NCI-H1105 treated with DMSO at 0.1 percent for 48 hours (cell line): Measurements from ENCODE around the gene RUNX1.
A peak's percentile ranks its signal among the peaks of the same experiment; 100 is the strongest.
"Not testable (repeated sequence)": the region's sequence is repeated elsewhere in the genome, so short reads cannot be mapped to it uniquely, and the experiment has no call there.

Experiments used
- DNase-seq: peaks from one replicate; lab custom pipeline; 2025; lab: John Stamatoyannopoulos, UW

Gene RUNX1

DNA sequence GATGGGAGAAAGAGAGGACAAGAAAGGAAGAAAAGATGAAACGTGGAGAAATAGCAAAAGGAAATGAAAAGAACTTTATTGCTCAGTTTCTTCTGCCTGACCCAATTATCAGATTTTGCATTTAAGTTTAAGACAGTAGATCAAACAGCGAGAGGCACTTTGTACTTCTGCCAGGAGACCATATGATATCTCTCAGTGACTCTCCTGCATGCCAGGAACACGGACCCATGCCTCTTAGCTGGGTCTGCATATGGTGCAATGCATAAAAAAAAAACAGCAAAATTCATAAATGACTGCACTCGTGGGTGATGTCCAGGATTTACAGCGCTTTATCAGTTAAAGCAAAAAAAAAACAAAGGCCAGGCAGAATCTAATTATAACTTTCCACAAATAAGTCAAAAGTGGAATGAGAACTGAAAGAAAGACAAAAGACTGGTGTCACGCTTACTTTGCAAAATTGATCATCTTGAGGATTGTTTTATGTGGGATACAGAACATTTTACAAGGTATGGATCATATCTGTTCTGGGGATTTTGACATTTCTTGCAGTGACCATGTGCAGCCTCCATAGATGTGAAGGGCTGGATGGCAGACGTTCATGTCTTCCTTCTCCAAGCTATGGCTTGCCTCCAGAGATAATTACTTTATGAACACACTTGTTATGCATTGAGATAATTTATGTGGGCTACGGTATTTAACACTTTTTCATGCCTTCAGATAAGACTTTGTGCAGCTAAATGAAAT is 79.5 kb downstream of the RUNX1 start:
- DNase-seq = no peak

DNA sequence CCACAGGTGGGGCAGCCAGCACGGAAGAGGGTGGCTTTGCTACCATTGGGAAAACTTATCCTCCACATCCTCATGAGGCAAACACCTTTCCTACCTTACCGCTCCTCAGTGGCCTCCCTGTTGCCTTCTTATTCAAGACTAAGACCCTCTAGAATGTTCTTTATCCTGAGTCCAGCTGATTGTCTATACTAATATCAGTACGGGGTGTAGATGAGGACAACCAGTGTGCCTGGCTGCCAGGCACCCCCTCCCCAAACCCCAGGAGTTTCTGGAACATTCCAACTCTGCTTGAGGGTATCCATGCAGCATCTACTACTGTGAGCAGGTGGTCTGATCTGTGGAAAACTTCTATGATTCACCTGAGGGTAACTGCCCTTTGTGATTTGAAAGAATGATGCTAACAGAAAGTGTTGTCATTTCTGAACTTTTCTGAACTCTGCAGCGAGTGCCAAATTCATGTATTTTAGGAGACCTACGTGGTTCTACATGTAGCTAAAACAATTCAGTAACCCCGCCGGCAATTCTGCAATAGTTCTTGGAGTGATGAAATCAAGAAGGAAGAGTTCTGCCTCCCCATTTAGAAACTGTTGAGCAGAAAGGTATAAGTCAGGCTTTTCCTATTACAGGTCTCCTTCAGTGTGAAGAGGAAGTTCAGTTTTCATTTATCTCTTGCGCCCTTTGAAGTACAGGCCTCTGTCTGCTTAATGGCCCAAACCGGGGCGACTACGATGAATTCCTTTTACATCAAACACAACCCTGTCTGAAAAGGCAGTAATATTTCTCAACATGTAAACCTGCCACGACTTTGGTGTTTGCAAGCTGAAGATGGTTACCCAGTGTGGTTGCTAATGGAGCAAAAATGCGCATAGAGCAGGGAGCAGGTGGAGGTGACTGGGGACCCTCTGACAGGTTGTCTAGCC is 80.4 kb downstream of the RUNX1 start:
- DNase-seq = no peak

DNA sequence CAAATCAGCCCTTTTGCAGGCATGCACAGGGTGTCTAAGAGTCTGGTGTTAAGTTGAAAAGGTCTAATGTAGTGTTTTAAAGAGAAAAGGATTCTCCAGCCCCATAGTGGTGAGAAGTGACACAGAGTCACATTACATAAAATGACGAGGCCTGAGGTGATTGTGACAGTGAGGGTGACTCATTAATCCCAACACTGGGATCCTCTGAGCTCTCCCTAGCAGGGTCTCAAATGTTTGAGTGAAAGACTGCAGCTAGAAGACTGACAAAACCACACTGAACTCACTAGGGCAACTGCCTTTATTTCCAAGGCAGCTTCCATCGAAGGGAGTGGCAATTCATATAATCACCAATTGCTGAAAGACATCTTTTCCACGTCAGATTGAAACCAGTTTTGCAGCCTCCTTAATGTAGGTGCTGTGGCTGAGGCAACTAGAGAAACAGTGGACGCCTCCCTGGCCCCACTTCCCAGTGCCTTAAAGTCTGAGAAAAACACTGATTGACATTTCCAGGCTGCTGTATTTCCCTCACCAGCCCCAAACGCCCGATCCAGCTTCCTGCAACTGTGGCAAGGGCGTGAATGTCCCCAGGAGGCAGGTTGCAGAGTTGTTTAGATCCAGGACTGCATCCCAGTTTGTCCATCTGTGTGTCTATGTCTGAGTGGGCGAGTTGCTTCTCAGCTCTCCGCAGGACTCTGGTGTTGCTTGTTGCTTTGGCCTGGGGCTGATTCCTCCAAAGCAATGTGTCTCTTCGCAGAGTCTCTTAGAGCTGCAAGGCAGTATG is 81.4 kb downstream of the RUNX1 start:
- no peak for DNase-seq

DNA sequence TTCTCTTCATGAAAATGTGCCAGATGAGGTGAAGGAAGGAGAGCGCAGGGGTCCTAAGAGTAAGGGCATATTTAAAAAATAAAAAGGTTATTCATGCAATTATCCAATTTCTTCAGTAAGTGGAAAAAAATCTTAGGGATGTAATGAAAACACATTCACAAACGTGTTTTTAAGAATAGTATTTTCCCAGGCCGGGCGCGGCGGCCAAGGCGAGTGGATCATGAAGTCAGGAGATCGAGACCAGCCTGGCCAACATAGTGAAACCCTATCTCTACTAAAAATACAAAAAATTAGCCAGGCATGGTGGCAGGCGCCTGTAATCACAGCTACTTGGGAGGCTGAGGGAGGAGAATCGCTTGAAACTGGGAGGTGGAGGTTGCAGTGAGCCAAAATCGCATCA is 82.2 kb downstream of the RUNX1 start:
- DNase-seq = not testable (repeated sequence)

DNA sequence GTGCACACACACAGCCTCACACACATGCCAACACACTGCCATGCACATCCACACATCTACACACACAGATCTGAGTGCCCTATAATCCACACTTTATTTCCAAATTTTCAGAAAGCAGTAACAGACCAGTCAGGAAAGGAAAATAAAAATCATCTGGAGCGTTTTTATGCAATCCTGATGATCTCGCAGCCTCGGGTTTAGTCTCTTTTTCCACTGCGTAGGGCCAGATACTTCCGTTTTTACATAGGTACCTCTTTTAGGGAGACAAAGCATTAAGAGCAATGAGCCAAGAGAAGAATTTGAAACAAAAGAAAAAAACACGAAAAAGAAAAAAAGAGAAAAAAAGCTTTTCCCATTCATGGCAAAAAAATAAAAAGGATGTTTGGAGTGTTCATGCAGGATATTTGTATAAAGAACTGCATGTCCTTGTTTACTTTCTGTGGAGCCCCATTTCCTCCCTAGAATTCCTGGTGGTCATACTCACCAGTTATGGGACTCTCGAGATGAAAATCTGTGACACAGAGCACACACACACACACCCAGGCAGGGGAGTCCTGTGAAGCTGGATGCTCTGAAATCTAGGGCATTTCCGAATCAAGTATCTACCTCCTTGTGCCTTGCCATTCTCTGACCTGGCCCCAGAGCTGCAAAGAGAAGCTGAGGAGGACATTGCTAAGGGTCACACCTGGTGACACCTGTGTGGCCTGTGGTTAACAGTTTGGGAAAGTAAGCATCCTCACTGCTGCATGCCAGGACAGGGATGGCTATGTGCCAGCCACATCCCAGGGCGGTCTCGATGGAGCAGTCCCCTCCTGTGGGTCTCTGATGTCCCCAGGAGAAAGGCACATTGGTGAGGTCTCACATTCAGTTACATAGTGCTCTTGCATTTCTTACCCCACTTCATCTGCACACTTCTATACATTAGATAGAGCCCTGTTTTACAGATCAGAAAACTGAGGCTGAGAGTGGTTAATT is 83.6 kb downstream of the RUNX1 start:
- no peak for DNase-seq

DNA sequence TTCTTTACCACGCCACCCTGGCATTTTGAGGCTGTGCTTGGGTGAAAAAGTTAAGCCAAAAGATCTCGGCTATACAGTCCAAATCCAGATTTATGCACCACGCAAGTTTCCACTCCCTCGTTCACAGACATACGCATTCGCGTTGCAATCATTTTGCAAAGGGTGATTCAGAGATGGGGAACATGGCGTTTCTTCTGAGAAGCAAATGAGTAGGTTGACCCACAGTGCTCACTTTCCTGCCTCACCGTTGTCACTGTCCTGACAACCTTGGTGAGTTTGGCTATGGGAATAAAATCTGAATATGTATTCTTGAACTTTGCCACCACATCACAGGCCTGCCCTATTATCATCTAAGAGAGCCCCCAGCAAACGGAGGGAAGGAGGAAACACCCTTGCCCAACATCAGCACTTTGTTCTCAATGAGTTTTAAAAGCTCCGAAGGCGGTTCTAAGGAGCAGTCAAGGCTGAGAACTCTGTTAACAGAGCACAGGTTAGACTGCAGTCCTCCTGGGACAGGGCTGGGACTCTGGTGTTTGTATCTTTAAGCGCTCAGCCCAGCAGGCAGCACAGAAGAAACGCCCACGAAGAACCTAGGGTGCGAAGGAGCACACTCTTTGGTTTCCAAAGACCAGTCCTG is 86.4 kb downstream of the RUNX1 start:
- no peak for DNase-seq

DNA sequence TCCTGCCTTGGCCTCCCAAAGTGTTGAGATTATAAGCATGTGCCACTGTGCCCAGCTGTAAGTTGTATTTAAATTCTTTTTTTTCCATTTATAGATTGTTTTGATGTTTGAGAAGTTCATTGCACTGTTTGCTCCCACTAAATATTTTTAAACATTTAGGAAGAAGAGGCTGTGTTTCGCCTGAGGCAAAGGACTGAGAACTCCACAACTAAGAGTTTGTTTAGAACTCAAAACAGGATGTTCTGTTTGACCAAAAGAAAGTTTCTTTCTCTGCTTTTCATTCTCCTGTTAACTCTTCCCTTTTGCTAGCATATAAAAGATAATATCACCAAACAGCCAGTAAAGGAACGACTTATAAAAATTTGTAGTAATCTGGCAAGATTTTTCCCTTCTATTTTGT is 87.0 kb downstream of the RUNX1 start:
- no peak for DNase-seq

DNA sequence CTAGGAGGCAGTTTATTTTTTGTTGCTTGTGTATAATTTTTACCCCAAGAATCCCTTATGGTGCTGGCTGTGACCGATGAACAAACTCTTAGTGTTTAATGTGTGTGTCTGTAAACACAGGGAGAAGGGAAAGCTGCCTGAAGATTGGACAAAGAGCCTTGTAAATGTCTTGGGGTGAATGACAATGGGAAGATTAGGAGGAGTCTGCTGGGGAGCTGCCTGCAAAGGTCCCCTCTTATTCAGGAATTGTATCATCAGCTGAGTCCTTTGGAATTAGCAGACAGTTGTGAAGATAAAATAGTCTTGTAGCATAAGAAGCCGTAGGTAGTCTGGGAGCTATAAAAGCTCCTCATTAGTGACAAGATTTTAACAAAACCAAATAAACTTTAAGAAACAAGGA is 88.4 kb downstream of the RUNX1 start:
- DNase-seq = no peak

DNA sequence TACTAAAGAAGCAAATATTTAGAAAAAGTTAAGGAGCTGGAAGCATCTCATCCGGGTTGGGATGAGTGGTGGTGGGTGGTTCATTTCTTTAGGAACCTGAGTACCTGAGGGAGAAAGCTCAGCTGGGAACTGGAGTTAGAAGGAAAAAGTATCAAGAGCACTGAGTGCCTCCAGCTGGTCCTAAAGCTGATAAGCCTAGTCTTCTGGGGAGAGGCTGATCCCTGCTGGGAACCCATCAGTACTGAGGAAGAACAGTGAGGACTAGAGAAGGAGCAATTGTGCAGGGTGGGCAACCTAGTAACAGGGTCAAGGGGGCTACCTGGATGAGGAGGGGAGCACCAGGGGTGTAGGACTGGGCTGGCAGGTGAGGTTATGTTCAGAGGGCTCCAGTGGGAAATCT is 89.5 kb downstream of the RUNX1 start:
- no peak for DNase-seq

DNA sequence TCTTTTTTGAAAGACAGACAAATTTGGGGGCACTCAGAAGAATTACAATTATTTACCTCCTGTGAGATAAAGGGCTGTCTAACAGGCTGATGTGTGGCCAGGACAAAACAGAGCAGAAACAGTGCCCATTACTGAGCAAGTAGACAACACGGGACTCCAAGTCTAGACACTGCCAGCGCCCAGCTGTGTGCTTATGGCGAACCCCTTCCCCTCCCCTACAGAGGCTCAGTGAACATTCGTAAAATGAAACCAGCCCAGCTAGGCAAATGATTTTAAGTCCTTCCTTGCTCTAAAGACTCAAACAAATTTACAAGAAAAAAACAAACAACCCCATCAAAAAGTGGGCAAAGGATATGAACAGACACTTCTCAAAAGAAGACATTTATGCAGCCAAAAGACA is 91.1 kb downstream of the RUNX1 start:
- no peak for DNase-seq

DNA sequence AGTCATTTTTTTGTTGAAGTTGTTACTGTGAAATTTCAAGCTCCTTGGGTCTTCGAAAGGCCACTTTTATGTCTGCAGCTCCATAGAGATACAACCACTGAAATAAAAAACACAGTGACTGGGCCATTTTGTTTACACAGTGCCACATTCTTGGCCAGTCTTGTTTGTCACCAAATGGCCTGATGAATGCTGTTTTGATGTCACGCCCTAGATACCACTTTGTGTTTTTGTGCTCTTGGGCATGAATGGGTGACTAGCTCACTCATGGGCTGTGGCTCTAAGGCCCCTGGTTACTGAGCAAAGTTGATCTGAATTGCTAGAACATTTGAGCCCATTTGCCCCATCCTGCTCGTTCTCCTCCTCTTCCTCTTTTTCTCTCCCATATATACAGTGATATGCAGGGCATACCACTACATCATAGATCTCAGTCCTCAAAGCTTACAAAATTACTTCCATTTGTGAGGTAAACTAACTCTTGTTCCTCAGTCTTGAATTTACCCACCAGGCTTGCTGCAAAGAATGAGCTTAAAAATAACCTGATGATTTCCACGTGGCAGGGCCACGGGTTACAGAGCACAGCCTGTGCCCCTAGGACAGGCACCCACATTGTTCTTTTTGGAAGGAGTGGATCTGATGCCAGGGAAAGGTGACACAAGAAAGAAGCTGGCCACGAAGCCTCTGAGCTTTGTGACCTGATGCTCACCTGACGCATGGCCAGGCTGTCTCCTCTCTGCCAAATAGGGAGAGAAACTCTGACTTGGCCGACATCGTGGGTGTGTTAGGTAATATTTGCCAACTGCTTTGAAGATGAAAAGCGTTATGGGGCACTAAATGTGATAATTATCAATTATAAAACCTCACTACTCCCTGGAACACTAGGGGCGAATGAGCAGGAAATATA is 92.4 kb downstream of the RUNX1 start:
- DNase-seq = no peak

DNA sequence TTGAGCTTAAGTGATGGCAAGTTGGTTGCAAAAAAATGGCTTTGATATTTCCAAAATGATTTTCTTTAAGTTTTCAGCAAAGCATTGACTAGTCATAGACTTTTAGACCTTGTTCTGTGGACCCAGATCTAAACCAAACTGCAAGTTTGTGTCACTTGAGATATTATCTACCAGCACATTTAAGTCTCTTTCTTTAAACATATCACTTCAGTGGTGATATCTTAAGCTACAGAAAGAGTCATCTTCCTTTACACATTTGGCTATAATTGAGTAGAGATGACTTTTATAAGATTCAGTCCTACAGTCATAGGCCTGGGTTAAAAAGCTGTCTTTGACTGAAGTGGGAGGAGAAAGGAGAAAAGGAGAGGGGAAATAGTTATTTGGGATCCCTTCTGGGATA is 95.2 kb downstream of the RUNX1 start:
- DNase-seq = no peak

DNA sequence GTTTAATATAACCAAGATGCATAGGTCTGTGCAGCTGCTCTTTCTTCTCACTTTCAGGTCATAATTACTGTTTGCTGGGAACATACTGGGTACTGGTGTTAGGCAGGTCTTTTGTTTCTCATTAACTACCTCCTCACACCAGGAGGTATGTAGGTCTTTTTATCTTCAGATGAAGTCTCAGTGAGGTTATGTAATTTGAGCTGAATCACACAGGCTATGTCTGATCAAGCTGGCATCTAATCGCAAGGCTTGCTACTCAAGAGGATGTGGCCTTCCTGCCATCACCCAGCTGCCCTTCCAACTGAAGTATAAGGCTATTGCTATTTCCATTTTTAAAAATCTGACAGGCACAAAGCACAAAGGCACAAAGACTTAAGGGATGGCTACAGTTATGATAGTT is 96.4 kb downstream of the RUNX1 start:
- DNase-seq = peak; percentile 36

DNA sequence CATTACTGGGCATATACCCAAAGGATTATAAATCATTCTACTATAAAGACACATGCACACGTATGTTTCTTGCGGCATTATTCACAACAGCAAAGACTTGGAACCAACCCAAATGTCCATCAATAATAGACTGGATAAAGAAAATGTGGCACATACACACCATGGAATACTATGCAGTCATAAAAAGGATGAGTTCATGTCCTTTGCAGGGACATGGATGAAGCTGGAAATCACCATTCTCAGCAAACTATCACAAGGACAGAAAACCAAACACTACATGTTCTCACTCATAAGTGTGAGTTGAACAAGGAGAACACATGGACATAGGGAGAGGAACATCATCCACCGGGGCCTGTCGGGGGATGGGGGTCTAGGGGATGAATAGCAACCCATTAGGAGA is 97.2 kb downstream of the RUNX1 start:
- DNase-seq = not testable (repeated sequence)

DNA sequence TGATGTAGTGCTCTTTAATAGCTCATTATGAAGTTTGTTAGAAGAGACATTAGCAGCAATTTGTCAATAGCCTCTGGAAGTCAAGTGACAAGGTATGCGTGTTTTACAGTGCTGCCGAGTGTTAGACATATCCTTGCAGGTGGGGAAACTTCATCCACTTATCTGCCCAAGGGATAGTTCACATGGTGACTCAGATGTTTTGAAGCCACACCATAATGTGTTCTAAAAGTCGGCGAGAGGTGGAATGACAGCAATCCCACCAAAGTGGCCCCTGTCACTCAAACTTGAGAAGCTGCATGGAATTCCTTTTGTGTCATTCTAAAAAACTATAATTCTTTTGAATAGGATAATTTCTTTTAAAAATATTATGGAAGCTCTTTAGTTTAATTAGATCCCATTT is 98.1 kb downstream of the RUNX1 start:
- DNase-seq = no peak

DNA sequence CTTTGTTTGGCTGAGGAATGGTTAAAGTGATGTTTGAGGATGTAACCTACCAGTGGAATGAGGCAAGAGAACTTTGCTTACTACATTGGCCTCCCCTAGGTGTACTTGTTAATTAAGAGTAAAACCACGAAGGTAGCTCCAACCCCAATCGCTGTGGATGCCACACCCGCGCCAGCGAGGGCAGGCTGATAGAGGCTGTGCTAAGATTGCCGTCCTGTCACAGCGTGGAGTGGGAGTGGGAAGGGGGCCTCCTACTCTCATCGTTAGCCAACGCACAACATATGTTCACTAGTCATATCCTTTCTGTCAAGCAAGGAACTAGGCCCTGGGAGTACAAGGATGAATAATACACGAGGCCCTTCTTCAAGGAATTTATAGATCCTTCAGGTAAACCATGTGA is 99.6 kb downstream of the RUNX1 start:
- DNase-seq = no peak

DNA sequence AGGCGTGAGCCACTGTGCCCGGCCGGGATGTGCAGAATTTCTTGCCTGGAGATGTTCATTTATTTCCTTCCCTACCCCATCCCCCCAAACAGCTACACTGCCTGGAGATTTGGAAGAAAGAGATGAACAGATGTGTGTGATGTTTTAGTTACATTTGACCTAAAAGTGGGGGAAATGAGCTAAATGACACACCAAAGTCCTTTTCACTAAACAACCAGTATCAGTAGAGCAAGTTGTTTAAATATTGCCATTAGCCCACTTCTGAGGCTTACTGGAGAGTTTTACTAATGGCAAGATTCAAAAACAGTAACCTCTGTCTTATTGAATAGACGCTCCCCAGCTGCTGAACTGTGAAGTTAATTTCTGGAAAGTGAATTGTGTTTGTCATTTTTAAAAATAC is 100.1 kb downstream of the RUNX1 start:
- DNase-seq = no peak

DNA sequence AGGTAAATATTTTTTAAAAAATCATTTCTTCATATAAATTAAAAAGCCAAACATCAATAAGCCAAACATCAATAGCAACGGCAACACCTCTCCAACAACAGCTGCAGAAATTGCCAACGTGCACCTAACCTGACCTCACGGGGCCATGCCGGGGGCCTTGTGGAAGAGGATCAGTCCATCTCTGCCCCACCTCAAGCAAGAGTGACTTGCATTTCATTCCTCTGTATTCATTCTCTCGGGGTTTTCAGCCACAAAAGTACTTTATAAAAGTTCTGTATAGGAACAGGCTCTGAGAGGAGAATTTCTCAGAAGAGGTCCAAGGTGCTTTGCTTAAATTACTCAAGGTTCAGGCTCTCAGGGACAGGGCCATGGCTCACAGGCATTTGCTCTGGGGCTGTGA is 100.9 kb downstream of the RUNX1 start:
- DNase-seq = no peak

DNA sequence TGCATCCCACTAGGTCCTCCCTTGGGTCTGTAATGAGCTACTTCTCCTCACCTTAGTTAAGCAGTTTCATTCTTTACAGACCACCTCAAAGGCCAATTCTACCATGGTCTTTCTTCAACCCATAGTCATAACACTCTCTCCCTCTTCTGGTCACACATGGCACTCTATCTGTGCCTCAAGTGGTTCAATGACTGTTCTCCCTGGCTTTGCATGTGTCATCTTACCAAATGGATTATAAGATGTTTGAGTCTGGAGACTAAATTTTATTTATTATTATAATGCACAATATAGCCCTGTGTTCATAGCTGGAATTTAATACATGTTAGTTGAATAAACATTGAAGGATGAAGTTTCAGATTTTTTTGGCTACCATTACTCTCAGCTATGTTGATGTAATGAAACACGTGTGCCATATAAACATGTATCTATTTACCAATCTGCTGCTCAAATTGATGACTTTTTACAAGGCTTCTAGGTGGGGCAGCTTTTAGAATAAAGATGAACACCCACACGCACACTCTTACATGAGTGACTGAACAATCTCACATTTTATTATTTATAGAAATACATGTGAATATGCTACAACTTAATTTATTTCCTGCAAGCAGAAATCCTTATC is 102.1 kb downstream of the RUNX1 start:
- DNase-seq = no peak
